Stimulated activated CD4-positive, alpha-beta T cell treated with anti-CD3 and anti-CD28 coated beads, Interleukin-4, amount 100 ng/mL, for 4 hours (primary cell): ENCODE results near the gene C21orf58.
A peak's percentile ranks its signal among the peaks of the same experiment; 100 is the strongest.

Experiments used
- DNase-seq, 2 experiments: peaks; one replicate each; pipeline ENCODE4 v3.0.0-alpha.2; 2020

Gene C21orf58

GRCh38 chr21:46352164-46352515 is 28.5 kb upstream of the C21orf58 start:
- DNase-seq, result no peak

GRCh38 chr21:46351476-46352163 is 27.9 kb upstream of the C21orf58 start:
- no peak for DNase-seq

- no peak for DNase-seq
These were observed 27.3 kb upstream of the C21orf58 start for GRCh38 chr21:46350981-46351380.

GRCh38 chr21:46350571-46350970 is 26.9 kb upstream of the C21orf58 start:
- no peak for DNase-seq

GRCh38 chr21:46349134-46349760 is 25.6 kb upstream of the C21orf58 start:
- no peak for DNase-seq

DNA sequence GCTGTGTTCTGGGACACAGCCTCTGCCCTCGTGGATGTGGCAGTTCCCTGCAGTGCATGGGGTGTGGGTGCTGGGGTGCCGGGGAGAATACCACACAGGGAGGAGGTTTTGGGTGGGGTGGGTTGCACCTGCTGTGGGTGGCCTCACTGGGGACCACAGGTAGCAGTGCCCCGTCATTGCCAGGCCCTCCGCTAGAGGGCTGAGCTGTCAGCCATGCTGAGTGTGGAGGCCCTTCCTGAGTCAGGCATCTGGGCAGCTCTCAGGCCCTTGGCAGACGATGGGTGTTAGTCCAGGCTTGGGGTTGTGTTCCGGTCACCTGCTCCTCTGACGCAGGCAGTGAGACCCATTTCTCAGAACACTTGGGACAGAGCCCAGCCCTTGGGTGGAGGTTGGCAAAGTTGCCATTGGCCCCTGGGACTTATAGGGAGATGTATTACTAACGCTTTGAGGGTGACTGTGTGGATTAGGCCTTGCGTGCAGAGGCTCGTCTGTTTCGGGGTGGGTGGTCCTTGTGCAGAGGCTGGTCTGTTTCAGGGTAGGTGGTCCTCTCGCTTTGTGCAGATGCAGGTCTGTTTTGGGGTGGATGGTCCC is 24.2 kb upstream of the C21orf58 start:
- no peak for DNase-seq

- DNase-seq, result no peak
These were observed 23.5 kb upstream of the C21orf58 start for GRCh38 chr21:46347203-46347550.

GRCh38 chr21:46346296-46347202 is 22.9 kb upstream of the C21orf58 start:
- DNase-seq, result no peak

DNA sequence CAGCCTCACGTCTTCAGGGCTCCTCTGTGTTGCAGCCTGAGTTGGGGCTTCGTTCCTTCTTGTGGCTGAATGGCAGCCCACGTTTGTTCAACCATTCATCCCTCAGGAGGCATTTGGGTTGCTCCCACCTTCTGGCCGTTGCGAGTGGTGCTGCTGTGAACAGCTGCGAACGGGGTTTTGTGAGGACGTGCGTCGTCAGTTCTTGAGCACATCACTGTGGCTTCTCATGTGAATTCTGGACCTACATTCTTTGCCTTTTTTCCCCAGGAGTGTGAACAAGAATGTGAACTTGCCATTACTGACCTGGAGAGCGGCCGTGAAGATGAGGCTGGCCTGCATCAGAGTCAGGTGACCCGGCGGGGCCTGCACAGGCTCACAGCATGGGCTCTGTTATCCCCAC is 22.2 kb upstream of the C21orf58 start:
- no peak for DNase-seq

GRCh38 chr21:46344219-46344915 is 20.7 kb upstream of the C21orf58 start:
- no peak for DNase-seq

- no peak for DNase-seq
These were observed 17.3 kb upstream of the C21orf58 start for GRCh38 chr21:46340998-46341397.

GRCh38 chr21:46336603-46337002 is 12.9 kb upstream of the C21orf58 start:
- no peak for DNase-seq

GRCh38 chr21:46334351-46335140 is 10.9 kb upstream of the C21orf58 start:
- DNase-seq, result no peak

DNA sequence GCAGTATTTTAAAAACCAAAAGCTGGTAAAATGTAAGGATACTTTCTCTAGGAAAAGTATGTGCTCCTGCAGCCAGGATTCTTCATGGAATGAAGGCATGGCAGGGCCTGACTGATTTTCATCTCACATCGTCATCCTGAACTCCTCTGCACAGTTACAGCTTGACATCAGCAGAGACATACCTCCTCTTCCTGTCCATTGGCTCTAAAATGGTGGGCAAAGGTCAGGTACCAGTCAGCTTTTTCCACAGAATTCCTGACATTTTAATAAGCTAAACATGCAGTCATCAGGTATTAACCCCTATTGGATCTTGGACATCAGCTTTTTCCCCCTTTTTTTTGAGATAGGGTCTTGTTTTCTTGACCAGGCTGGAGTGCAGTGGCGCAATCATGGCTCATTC is 6.1 kb upstream of the C21orf58 start:
- no peak for DNase-seq

- DNase-seq, result no peak
These were observed 4.5 kb upstream of the C21orf58 start for GRCh38 chr21:46328151-46328550.

- no peak for DNase-seq
These were observed 4.0 kb upstream of the C21orf58 start for GRCh38 chr21:46327711-46328110.

DNA sequence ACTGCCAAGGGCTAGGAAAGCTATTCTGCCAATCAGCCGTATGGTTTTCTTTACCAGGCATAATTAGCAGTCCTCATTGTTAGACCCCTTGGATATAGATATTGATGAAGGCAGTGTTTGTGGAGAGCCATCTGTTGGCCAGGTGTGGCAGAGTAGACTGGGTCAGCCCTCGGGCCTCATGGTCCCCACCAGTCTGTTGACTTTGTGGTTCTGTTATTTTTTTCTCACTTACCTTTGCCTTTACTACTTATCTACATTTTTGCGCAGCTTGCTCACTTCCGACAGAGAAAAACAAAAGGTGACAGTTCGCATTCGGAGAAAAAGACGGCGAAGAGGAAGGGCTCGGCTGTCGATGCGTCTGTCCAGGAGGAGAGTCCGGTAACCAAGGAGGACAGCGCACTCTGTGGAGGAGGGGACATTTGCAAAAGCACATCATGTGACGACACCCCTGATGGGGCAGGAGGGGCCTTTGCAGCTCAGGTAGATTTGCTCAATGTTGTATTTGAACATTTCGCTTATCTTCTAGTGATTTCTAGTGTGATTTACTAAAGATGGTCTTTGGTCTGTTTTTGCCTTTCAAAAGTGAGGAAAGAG is 2.5 kb upstream of the C21orf58 start:
- DNase-seq, result no peak

DNA sequence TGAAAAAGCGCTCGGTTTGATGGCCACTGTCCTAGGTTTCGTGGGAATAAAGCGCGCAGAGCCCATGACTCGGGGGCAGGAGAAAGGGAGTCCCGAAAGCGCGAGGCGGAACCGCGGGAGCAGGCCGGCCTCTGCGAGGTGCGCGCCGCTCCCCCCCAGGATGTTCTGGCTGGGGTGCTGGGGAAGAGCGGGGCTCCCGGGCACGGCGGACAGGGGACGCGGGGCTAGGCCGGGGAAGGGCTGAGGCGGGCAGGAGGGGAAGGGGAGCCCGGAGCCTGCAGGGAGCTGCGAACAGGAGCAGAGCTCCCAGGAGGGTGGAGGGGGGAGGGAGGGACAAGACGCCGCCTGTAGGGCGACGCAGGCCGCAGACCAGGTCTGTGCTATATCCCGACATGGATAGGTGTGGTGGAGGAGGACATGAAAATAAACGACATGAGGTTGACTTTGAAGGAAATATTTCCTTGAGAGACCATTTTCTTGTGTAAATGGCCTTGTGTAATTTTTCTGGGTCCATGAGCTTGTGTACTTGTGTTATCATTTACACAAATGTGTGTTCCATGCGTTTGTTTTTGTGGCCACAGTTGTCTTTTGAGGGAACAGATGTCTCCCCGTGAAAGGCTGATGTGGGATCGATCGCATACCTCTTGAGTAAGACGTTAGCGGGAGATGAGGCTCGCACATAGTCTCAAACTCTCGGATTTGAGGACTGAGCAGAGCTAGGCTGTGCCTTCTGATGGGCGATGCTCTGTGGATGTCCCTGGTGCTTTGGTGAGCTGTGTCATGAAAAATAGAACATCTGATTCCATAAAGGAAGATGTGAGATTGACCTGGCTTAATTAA is 1.6 kb upstream of the C21orf58 start:
- DNase-seq, result peak; percentile 13 to 33

GRCh38 chr21:46324390-46325072 is 861 bp upstream of the C21orf58 start:
- DNase-seq, result peak; percentile 79 to 90

- no peak for DNase-seq
These were observed 402 bp downstream of the C21orf58 start for GRCh38 chr21:46323227-46323709.
